Measurements from ENCODE around the gene ATXN7L1.

ATXN7L1 gene, protein sequence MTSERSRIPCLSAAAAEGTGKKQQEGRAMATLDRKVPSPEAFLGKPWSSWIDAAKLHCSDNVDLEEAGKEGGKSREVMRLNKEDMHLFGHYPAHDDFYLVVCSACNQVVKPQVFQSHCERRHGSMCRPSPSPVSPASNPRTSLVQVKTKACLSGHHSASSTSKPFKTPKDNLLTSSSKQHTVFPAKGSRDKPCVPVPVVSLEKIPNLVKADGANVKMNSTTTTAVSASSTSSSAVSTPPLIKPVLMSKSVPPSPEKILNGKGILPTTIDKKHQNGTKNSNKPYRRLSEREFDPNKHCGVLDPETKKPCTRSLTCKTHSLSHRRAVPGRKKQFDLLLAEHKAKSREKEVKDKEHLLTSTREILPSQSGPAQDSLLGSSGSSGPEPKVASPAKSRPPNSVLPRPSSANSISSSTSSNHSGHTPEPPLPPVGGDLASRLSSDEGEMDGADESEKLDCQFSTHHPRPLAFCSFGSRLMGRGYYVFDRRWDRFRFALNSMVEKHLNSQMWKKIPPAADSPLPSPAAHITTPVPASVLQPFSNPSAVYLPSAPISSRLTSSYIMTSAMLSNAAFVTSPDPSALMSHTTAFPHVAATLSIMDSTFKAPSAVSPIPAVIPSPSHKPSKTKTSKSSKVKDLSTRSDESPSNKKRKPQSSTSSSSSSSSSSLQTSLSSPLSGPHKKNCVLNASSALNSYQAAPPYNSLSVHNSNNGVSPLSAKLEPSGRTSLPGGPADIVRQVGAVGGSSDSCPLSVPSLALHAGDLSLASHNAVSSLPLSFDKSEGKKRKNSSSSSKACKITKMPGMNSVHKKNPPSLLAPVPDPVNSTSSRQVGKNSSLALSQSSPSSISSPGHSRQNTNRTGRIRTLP

GRCh38 chr7:105876091-105876963 lies at the start of gene ATXN7L1:
ATXN7L1 (minus strand) TSS chr7:105876599; CDS start chr7:105876558, 41 bp downstream.
- TF ChIP-seq, protein P1, sequence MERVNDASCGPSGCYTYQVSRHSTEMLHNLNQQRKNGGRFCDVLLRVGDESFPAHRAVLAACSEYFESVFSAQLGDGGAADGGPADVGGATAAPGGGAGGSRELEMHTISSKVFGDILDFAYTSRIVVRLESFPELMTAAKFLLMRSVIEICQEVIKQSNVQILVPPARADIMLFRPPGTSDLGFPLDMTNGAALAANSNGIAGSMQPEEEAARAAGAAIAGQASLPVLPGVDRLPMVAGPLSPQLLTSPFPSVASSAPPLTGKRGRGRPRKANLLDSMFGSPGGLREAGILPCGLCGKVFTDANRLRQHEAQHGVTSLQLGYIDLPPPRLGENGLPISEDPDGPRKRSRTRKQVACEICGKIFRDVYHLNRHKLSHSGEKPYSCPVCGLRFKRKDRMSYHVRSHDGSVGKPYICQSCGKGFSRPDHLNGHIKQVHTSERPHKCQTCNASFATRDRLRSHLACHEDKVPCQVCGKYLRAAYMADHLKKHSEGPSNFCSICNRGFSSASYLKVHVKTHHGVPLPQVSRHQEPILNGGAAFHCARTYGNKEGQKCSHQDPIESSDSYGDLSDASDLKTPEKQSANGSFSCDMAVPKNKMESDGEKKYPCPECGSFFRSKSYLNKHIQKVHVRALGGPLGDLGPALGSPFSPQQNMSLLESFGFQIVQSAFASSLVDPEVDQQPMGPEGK (CRISPR knock-in tag; IDR thresholded peaks at IDR 0.05; ENCODE audit: borderline replicate concordance): no peak; the same call in 1 of the 2 replicates
- TF ChIP-seq ARNTL (CRISPR knock-in tag; IDR thresholded peaks at IDR 0.05; ENCODE audit: borderline replicate concordance, low read depth): no peak
- no peak for TF ChIP-seq ZFP30 (CRISPR knock-in tag; IDR thresholded peaks at IDR 0.05)
- TF ChIP-seq CREB5 (CRISPR knock-in tag; IDR thresholded peaks at IDR 0.05; ENCODE audit: low read depth): no peak
- no peak for TF ChIP-seq ESRRG (CRISPR knock-in tag; IDR thresholded peaks at IDR 0.05)
- TF ChIP-seq OSR1 (CRISPR knock-in tag; IDR thresholded peaks at IDR 0.05): no peak
- no peak for TF ChIP-seq BACH2 (CRISPR knock-in tag; IDR thresholded peaks at IDR 0.05; ENCODE audit: borderline replicate concordance)
- TF ChIP-seq, protein P2, sequence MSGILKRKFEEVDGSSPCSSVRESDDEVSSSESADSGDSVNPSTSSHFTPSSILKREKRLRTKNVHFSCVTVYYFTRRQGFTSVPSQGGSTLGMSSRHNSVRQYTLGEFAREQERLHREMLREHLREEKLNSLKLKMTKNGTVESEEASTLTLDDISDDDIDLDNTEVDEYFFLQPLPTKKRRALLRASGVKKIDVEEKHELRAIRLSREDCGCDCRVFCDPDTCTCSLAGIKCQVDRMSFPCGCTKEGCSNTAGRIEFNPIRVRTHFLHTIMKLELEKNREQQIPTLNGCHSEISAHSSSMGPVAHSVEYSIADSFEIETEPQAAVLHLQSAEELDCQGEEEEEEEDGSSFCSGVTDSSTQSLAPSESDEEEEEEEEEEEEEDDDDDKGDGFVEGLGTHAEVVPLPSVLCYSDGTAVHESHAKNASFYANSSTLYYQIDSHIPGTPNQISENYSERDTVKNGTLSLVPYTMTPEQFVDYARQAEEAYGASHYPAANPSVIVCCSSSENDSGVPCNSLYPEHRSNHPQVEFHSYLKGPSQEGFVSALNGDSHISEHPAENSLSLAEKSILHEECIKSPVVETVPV (CRISPR knock-in tag; IDR thresholded peaks at IDR 0.05): no peak
- no peak for TF ChIP-seq PPARA (CRISPR knock-in tag; IDR thresholded peaks at IDR 0.05; ENCODE audit: borderline replicate concordance)
- no peak for TF ChIP-seq TOX (CRISPR knock-in tag; IDR thresholded peaks at IDR 0.05; ENCODE audit: borderline replicate concordance)
- peak; percentile 84 for ATAC-seq

- no peak for ATAC-seq
- TF ChIP-seq SNAI2 (CRISPR knock-in tag; IDR thresholded peaks at IDR 0.05): no peak
- TF ChIP-seq ZNF70 (CRISPR knock-in tag; IDR thresholded peaks at IDR 0.05): no peak
- TF ChIP-seq, protein P3, sequence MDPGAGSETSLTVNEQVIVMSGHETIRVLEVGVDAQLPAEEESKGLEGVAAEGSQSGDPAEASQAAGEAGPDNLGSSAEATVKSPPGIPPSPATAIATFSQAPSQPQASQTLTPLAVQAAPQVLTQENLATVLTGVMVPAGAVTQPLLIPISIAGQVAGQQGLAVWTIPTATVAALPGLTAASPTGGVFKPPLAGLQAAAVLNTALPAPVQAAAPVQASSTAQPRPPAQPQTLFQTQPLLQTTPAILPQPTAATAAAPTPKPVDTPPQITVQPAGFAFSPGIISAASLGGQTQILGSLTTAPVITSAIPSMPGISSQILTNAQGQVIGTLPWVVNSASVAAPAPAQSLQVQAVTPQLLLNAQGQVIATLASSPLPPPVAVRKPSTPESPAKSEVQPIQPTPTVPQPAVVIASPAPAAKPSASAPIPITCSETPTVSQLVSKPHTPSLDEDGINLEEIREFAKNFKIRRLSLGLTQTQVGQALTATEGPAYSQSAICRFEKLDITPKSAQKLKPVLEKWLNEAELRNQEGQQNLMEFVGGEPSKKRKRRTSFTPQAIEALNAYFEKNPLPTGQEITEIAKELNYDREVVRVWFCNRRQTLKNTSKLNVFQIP (CRISPR knock-in tag; IDR thresholded peaks at IDR 0.05; ENCODE audit: borderline replicate concordance, low read depth): no peak
- no peak for TF ChIP-seq CREB5 (CRISPR knock-in tag; IDR thresholded peaks at IDR 0.05; ENCODE audit: low read depth)
Observed at GRCh38 chr7:105926131-105926530, 49.7 kb upstream of the ATXN7L1 start.

- no peak for ATAC-seq
- TF ChIP-seq ZC3H10 (CRISPR knock-in tag; IDR thresholded peaks at IDR 0.05): no peak
Observed at GRCh38 chr7:105924945-105925344, 48.5 kb upstream of the ATXN7L1 start.

GRCh38 chr7:105920766-105921165 lies 44.4 kb upstream of the ATXN7L1 start:
- ATAC-seq: no peak
- TF ChIP-seq, protein P3 (CRISPR knock-in tag; IDR thresholded peaks at IDR 0.05; ENCODE audit: borderline replicate concordance, low read depth): no peak
- TF ChIP-seq ZNF565 (CRISPR knock-in tag; conservative IDR thresholded peaks at IDR 0.05; ENCODE audit: low read depth) (no peak), SNAI2 (CRISPR knock-in tag; IDR thresholded peaks at IDR 0.05) (no peak), OSR1 (CRISPR knock-in tag; IDR thresholded peaks at IDR 0.05) (no peak), ZNF8 (CRISPR knock-in tag; IDR thresholded peaks at IDR 0.05) (no peak), PPARA (CRISPR knock-in tag; IDR thresholded peaks at IDR 0.05; ENCODE audit: borderline replicate concordance) (no peak), CSDC2 (CRISPR knock-in tag; IDR thresholded peaks at IDR 0.05) (no peak), ZFP3 (CRISPR knock-in tag; IDR thresholded peaks at IDR 0.05) (no peak), ZNF70 (CRISPR knock-in tag; IDR thresholded peaks at IDR 0.05) (no peak), CREB5 (CRISPR knock-in tag; IDR thresholded peaks at IDR 0.05; ENCODE audit: low read depth) (no peak)
- TF ChIP-seq, protein P1 (CRISPR knock-in tag; IDR thresholded peaks at IDR 0.05; ENCODE audit: borderline replicate concordance): no peak
